Neural cell (in vitro differentiated cells): ENCODE data around the gene TTC39A. TPM values are rescaled to one million over a fixed set of nuclear protein-coding genes. Genes with fewer than 3 reads are reported as not detected.

Experiments
- H2AFZ ChIP-seq: fragments of 200-600, 300-800 bp; sonication (generic), shearing (Covaris generic); 2 replicates; pipeline ENCODE4 v1.6.0; 2014; ENCODE audit warnings: low read depth, mild to moderate bottlenecking, antibody characterized with exemption, low read length, moderate library complexity
- H3F3A ChIP-seq: fragments of 200-600 bp; shearing (Covaris generic); 2 replicates; pipeline ENCODE4 v1.6.1; 2016; ENCODE audit warnings: mild to moderate bottlenecking, moderate library complexity, mixed read lengths, antibody characterized with exemption, low read length; ENCODE audit not compliant: insufficient read depth, poor library complexity, severe bottlenecking
- H3K27ac ChIP-seq: fragments of 200-600, 300-800 bp; sonication (generic), shearing (Covaris generic); 2 replicates; pipeline ENCODE4 v1.5.1; 2014; ENCODE audit warnings: mild to moderate bottlenecking, low read length, moderate library complexity
- H3K27me3 ChIP-seq: fragments of 300-800, 200-600 bp; sonication (generic), shearing (Covaris generic); 2 replicates; pipeline ENCODE4 v1.6.0; 2014; ENCODE audit warnings: mild to moderate bottlenecking, low read depth, low read length, moderate library complexity; ENCODE audit not compliant: insufficient read depth
- H3K36me3 ChIP-seq: fragments of 300-800, 200-600 bp; sonication (generic), shearing (Covaris generic); 2 replicates; pipeline ENCODE4 v1.5.1; 2014; ENCODE audit warnings: mild to moderate bottlenecking, antibody characterized with exemption, low read length, moderate library complexity; ENCODE audit not compliant: insufficient read depth
- H3K4me2 ChIP-seq: fragments of 300-800, 200-600 bp; sonication (generic), shearing (Covaris generic); 2 replicates; pipeline ENCODE4 v1.6.0; 2014; ENCODE audit warnings: mild to moderate bottlenecking, low read length
- H3K4me3 ChIP-seq: fragments of 300-800, 200-600 bp; sonication (generic), shearing (Covaris generic); 2 replicates; pipeline ENCODE4 v1.5.1; 2014; ENCODE audit warnings: mild to moderate bottlenecking, low read length, moderate library complexity
- H3K79me2 ChIP-seq: fragments of 200-600 bp; shearing (Covaris generic); replicated peaks from 2 replicates; pipeline ENCODE4 v1.6.0; 2014; ENCODE audit warnings: mild to moderate bottlenecking, low read length, moderate library complexity; ENCODE audit not compliant: insufficient read depth
- H3K9ac ChIP-seq: fragments of 300-800, 200-600 bp; sonication (generic), shearing (Covaris generic); 2 replicates; pipeline ENCODE4 v1.6.1; 2016; ENCODE audit warnings: mild to moderate bottlenecking, low read length, mixed read lengths
- H3K9me2 ChIP-seq: fragments of 200-600 bp; shearing (Covaris generic); 2 replicates; pipeline ENCODE4 v1.6.1; 2016; ENCODE audit warnings: mild to moderate bottlenecking, low read length, mixed read lengths; ENCODE audit not compliant: insufficient read depth
- H3K9me3 ChIP-seq: fragments of 200-600, 300-800 bp; sonication (generic), shearing (Covaris generic); 2 replicates; pipeline ENCODE4 v1.6.1; 2016; ENCODE audit warnings: mild to moderate bottlenecking, mixed run types, low read length, moderate library complexity, mixed read lengths
- H4K20me1 ChIP-seq: fragments of 200-600 bp; shearing (Covaris generic); 2 replicates; pipeline ENCODE4 v1.6.1; 2016; ENCODE audit warnings: mild to moderate bottlenecking, mixed run types; ENCODE audit not compliant: insufficient read depth
- CTCF ChIP-seq: fragments of 450-650 bp; IDR thresholded peaks from 2 replicates; pipeline ENCODE4 v1.5.1; 2014; ENCODE audit warnings: antibody characterized with exemption, mild to moderate bottlenecking, moderate library complexity; ENCODE audit not compliant: poor library complexity, severe bottlenecking
- EP300 ChIP-seq: fragments of 450-650 bp; conservative IDR thresholded peaks from 2 replicates; pipeline ENCODE4 v1.6.1; 2014; ENCODE audit warnings: antibody characterized with exemption, mild to moderate bottlenecking, moderate library complexity; ENCODE audit not compliant: poor library complexity, severe bottlenecking
- EZH2 ChIP-seq: fragments of 200-600, 300-800 bp; shearing (Covaris generic), sonication (generic); IDR thresholded peaks from 2 replicates; pipeline ENCODE4 v1.6.1; 2014; ENCODE audit warnings: antibody characterized with exemption, low read length, borderline replicate concordance, mild to moderate bottlenecking; ENCODE audit not compliant: insufficient read depth, poor library complexity, severe bottlenecking
- MXI1 ChIP-seq: fragments of 450-650 bp; conservative IDR thresholded peaks from 2 replicates; pipeline ENCODE4 v1.6.1; 2014; ENCODE audit warnings: antibody characterized with exemption, mild to moderate bottlenecking; ENCODE audit not compliant: poor library complexity, severe bottlenecking
- POLR2AphosphoS5 ChIP-seq: IDR thresholded peaks from 2 replicates; pipeline ENCODE4 v1.6.1; 2012
- RAD21 ChIP-seq: fragments of 450-650 bp; conservative IDR thresholded peaks from 2 replicates; pipeline ENCODE4 v1.6.1; 2014; ENCODE audit warnings: antibody characterized with exemption, mild to moderate bottlenecking, moderate library complexity
- REST ChIP-seq: IDR thresholded peaks from 2 replicates; pipeline ENCODE4 v1.6.1; 2012; ENCODE audit warnings: borderline replicate concordance
- SMC3 ChIP-seq: fragments of 450-650 bp; conservative IDR thresholded peaks from 2 replicates; pipeline ENCODE4 v1.6.1; 2014; ENCODE audit warnings: antibody characterized with exemption, mild to moderate bottlenecking, moderate library complexity; ENCODE audit not compliant: poor library complexity
- TAF1 ChIP-seq: IDR thresholded peaks from 2 replicates; pipeline ENCODE4 v1.6.1; 2012; ENCODE audit warnings: low read depth
- polyA plus RNA-seq: library from polyadenylated mRNA; depleted of rRNA; stranded (reverse); fragments of >200 nt; gene quantifications from 2 replicates; pipeline ENCODE4 v1.2.3, GENCODE V29; 2014

Gene TTC39A
- polyA plus RNA-seq, 1 donor from 2014 or later = 1.1 TPM

GRCh38 chr1:51272916-51273315 is 57.4 kb downstream of the TTC39A start:
- Histone ChIP-seq H3K27ac (no peak overlapping the region), H3K9me2 (no peaks in the 10 kb centered on the region), H3K79me2 (peaks cover 5% of the 10 kb centered on the region), H4K20me1 (no peaks in the 10 kb centered on the region), H3K4me3 (no peak overlapping the region), H3K36me3 (peaks cover 9% of the 10 kb centered on the region), H2AFZ (no peak overlapping the region), H3K4me2 (no peak overlapping the region), H3K9ac (no peak overlapping the region), H3K9me3 (no peaks in the 10 kb centered on the region), H3K27me3 (no peaks in the 10 kb centered on the region), H3F3A (no peaks in the 10 kb centered on the region)
- no peak for TF ChIP-seq TAF1
- no peak for TF ChIP-seq REST
- TF ChIP-seq CTCF = no peak
- no peak for TF ChIP-seq EZH2
- TF ChIP-seq POLR2AphosphoS5 = no peak
- TF ChIP-seq EP300 = no peak
- TF ChIP-seq RAD21 = no peak
- no peak for TF ChIP-seq MXI1
- no peak for TF ChIP-seq SMC3

DNA sequence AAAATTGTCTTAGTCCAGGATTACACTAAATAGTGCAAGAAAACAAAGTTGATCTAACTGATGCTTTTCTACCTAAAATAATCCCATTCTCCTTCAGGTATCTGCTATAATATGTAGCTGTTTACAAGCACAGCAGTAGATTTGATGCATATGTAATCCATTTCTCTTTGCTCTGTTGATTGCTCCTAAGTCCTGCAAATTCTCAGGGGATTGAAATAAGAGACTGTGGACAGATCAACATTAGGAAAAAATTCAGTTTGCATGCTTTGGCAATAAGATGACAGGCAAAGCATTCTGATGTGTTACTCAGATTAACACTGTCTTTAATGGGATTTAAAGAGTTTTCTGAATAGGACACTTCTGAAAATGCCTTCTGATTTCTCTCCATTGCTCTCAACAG is 59.6 kb downstream of the TTC39A start:
- no peak overlapping the region for H2AFZ ChIP-seq
- no peak overlapping the region for H3K9ac ChIP-seq
- H3K27me3 ChIP-seq = no peaks in the 10 kb centered on the region
- no peaks in the 10 kb centered on the region for H3K9me2 ChIP-seq
- no peak overlapping the region for H3K4me3 ChIP-seq
- H3K79me2 ChIP-seq = peaks cover 18% of the 10 kb centered on the region
- no peak overlapping the region for H3K27ac ChIP-seq
- no peaks in the 10 kb centered on the region for H4K20me1 ChIP-seq
- no peaks in the 10 kb centered on the region for H3K9me3 ChIP-seq
- no peaks in the 10 kb centered on the region for H3F3A ChIP-seq
- TF ChIP-seq EZH2 (no peak), TAF1 (no peak), POLR2AphosphoS5 (no peak), REST (no peak), MXI1 (no peak), SMC3 (no peak), RAD21 (no peak), EP300 (no peak), CTCF (no peak)
- no peak overlapping the region for H3K4me2 ChIP-seq
- peaks cover 9% of the 10 kb centered on the region for H3K36me3 ChIP-seq
